Measurements from ENCODE around the gene ACP7. TPM values are rescaled to one million over a fixed set of nuclear protein-coding genes. Genes with fewer than 3 reads are reported as not detected.

ACP7 gene
- total and polyA plus RNA-seq, 2 donors (not counting 3 experiments of a cell fraction or from before 2014, with no cell fraction given): 0.04 to 0.49 TPM

- intact Hi-C loops (cut with micrococcal nuclease) (no loop called here), dilution Hi-C loops (cut with MboI; ENCODE audit: extremely low pct_ligation_motif_present, low sequenced_read_pairs) (no loop called here)
- Histone ChIP-seq H3K9ac (replicated peaks; ENCODE audit: extremely low read depth, insufficient read depth, low read length) (no peak overlapping the region), H3K79me2 (ENCODE audit: control insufficient read depth, insufficient read depth, low read length) (peaks cover 37% of the 10 kb centered on the region), H3K4me3 (replicated peaks in 1 of 3; ENCODE audit: insufficient read depth in 1 of 3, low read depth in 1 of 3, low read length in 3 of 3) (no peak overlapping the region), H3K4me1 (ENCODE audit: control insufficient read depth, extremely low read depth, insufficient read depth, low read length) (peaks cover 9% of the 10 kb centered on the region), H3K36me3 (ENCODE audit: control insufficient read depth in 2 of 2, extremely low read depth in 1 of 2, insufficient read depth in 2 of 2, low read length in 2 of 2) (no peaks in the 10 kb centered on the region), H3K9me1 (replicated peaks; ENCODE audit: control insufficient read depth, extremely low read depth, insufficient read depth, low read length) (no peaks in the 10 kb centered on the region), H3K4me2 (ENCODE audit: insufficient read depth, low read length) (no peak overlapping the region), H2AFZ (ENCODE audit: low read depth, low read length) (no peak overlapping the region), H3K27ac (ENCODE audit: insufficient read depth, low read depth, low read length) (no peak overlapping the region), H3K9me3 (replicated peaks; ENCODE audit: control insufficient read depth, insufficient read depth, low read length) (no peaks in the 10 kb centered on the region), H3K27me3 (ENCODE audit: control insufficient read depth in 2 of 2, insufficient read depth in 2 of 2, low read length in 2 of 2) (no peaks in the 10 kb centered on the region), H4K20me1 (replicated peaks; ENCODE audit: control insufficient read depth, extremely low read depth, insufficient read depth, low read length) (no peaks in the 10 kb centered on the region)
- ChIA-PET CTCF (no interaction called here), POLR2A (no interaction called here)
- FAIRE-seq (no peak), DNase-seq (ENCODE audit: low read depth, low spot score) (no peak)
- no TSS peak for BruUV-seq (replicated peaks)
- TF ChIP-seq POLR2A (IDR thresholded peaks at IDR 0.05; ENCODE audit: low read depth, low read length): no peak
- no peak for TF ChIP-seq FOS (IDR thresholded peaks at IDR 0.05; ENCODE audit: borderline replicate concordance, insufficient read depth, low read length)
- TF ChIP-seq MAX (IDR thresholded peaks at IDR 0.05; ENCODE audit: insufficient read depth, insufficient read length): no peak
- TF ChIP-seq CTCF (IDR thresholded peaks at IDR 0.05; ENCODE audit: extremely low read depth in 1 of 2, insufficient read depth in 1 of 2, low read depth in 1 of 2, low read length in 2 of 2): no peak
- no peak for TF ChIP-seq GATA2 (IDR thresholded peaks at IDR 0.05; ENCODE audit: insufficient read depth, insufficient read length, low read depth, low read length)
- no peak for TF ChIP-seq POLR2AphosphoS5 (IDR thresholded peaks at IDR 0.05; ENCODE audit: insufficient read depth, low read depth, low read length)
- no peak for TF ChIP-seq JUN (IDR thresholded peaks at IDR 0.05; ENCODE audit: borderline replicate concordance, insufficient read depth, insufficient read length, low read depth)
- TF ChIP-seq EZH2 (IDR thresholded peaks at IDR 0.05; ENCODE audit: borderline replicate concordance, low read depth, low read length, severe bottlenecking): no peak
- TF ChIP-seq MYC (IDR thresholded peaks at IDR 0.05; ENCODE audit: low read depth, low read length): no peak
Measured at GRCh38 chr19:39157997-39158389, 73.8 kb downstream of the ACP7 start.
